ENCODE data around the gene ASMTL. TPM values are rescaled to one million over a fixed set of nuclear protein-coding genes. Genes with fewer than 3 reads are reported as not detected.

ASMTL gene
- total RNA-seq, 4 donors from 2014 or later: 29.7 to 56.1 (median 42.4) TPM

DNA sequence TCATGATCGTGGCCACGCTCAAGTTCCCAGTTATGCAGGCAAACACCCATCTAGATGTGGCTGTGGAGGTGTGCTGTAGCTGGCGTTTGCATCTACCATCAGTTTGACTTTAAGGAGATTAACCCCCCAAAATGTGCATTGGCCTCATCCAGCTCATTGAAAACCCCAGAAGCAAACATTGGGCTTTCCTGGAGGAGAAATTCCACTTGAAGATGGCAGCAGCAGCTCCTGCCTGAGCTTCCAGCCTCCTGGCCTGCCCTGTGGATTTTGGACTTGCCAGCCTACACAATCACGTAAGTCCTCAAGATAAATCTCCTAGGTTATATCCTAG, 30.6 kb downstream of the ASMTL start:
- Histone ChIP-seq H3K4me1 (no peaks in the 10 kb centered on the region), H3K27me3 (no peaks in the 10 kb centered on the region), H3K4me3 (replicated peaks in 1 of 3) (no peak overlapping the region), H3K36me3 (peaks cover 13 to 29% of the 10 kb centered on the region in 2 donors), H3K9me3 (no peaks in the 10 kb centered on the region), H3K27ac (no peak overlapping the region)
- no peak for DNase-seq
- TF ChIP-seq POLR2A (IDR thresholded peaks at IDR 0.05): no peak
- TF ChIP-seq, protein P1, sequence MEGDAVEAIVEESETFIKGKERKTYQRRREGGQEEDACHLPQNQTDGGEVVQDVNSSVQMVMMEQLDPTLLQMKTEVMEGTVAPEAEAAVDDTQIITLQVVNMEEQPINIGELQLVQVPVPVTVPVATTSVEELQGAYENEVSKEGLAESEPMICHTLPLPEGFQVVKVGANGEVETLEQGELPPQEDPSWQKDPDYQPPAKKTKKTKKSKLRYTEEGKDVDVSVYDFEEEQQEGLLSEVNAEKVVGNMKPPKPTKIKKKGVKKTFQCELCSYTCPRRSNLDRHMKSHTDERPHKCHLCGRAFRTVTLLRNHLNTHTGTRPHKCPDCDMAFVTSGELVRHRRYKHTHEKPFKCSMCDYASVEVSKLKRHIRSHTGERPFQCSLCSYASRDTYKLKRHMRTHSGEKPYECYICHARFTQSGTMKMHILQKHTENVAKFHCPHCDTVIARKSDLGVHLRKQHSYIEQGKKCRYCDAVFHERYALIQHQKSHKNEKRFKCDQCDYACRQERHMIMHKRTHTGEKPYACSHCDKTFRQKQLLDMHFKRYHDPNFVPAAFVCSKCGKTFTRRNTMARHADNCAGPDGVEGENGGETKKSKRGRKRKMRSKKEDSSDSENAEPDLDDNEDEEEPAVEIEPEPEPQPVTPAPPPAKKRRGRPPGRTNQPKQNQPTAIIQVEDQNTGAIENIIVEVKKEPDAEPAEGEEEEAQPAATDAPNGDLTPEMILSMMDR (IDR thresholded peaks at IDR 0.05): no peak
- WGBS, 2 donors: 98 to 100% methylated on average over 4 of the region's 4 CpGs
- intact Hi-C loops (cut with DNase I): no loop called here

DNA sequence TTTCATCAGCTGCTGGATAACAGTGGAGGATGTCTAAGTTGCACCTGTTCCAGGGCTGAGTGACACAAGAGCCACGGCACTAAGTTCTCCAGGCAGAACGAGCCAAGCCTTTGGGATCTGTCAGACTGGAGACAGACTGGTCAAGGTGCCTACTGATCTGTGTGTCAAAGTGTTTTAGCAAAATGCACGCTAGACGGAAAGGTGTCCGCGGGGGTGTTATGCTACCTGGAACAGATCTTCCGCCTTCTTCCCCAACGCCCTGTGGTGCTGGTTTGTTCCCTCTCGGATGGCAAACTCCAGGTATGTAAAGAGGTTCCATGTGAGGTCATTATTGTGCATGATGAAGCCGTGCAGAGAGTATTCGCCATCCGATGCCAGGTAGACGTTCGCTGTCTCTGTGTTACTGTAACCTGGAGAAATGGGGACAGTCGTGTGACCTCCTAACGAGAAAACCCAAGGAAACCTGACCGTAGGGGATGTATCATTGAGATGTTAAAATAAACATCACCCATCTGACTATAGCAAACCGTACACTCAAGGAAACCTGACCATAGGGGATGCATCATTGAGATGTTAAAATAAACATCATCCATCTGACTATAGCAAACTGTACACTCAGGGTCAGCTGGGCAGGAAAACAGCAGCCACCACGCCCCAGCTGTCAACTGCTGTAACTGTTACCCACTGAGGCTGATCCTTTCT, 31.1 kb downstream of the ASMTL start:
- intact Hi-C loops (cut with DNase I): no loop called here
- DNase-seq: no peak
- H3K27ac ChIP-seq: no peak overlapping the region
- 96 to 98% methylated on average over 19 of the region's 19 CpGs for WGBS, 2 donors
- no peaks in the 10 kb centered on the region for H3K27me3 ChIP-seq
- H3K36me3 ChIP-seq: peaks cover 13 to 29% of the 10 kb centered on the region in 2 donors
- H3K4me1 ChIP-seq: no peaks in the 10 kb centered on the region
- no peak for TF ChIP-seq POLR2A (IDR thresholded peaks at IDR 0.05)
- TF ChIP-seq, protein P1 (IDR thresholded peaks at IDR 0.05): no peak
- H3K4me3 ChIP-seq (replicated peaks in 1 of 3): no peak overlapping the region
- H3K9me3 ChIP-seq: no peaks in the 10 kb centered on the region

DNA sequence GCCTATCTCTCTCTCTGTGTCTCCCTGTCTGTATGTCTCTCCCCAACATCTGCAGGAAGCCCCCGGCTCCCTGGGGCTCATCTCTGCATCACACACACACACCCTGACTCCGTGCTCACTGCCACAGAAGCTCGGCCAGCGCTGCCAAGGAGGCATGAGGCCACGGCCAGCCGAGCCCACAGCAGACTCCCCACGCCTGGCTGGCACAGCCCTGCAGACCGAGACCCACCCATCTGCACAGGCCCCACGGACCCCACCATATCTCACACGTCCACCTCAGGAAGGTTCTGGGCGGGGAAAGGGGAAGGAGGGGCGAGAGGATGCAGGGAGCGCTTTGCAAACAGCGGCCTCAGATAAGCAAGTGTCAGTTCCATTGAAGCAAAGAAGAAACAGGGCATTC, 32.3 kb downstream of the ASMTL start:
- Histone ChIP-seq H3K4me1 (no peaks in the 10 kb centered on the region), H3K4me3 (replicated peaks in 1 of 3) (no peak overlapping the region), H3K9me3 (no peaks in the 10 kb centered on the region), H3K27me3 (no peaks in the 10 kb centered on the region), H3K36me3 (peaks cover 10 to 29% of the 10 kb centered on the region in 2 donors), H3K27ac (no peak overlapping the region)
- DNase-seq: no peak
- WGBS, 2 donors: 63 to 75% methylated on average over 12 to 14 of the region's 14 CpGs
- TF ChIP-seq, protein P1 (IDR thresholded peaks at IDR 0.05): no peak
- TF ChIP-seq POLR2A (IDR thresholded peaks at IDR 0.05): no peak
- intact Hi-C loops (cut with DNase I): no loop called here

DNA sequence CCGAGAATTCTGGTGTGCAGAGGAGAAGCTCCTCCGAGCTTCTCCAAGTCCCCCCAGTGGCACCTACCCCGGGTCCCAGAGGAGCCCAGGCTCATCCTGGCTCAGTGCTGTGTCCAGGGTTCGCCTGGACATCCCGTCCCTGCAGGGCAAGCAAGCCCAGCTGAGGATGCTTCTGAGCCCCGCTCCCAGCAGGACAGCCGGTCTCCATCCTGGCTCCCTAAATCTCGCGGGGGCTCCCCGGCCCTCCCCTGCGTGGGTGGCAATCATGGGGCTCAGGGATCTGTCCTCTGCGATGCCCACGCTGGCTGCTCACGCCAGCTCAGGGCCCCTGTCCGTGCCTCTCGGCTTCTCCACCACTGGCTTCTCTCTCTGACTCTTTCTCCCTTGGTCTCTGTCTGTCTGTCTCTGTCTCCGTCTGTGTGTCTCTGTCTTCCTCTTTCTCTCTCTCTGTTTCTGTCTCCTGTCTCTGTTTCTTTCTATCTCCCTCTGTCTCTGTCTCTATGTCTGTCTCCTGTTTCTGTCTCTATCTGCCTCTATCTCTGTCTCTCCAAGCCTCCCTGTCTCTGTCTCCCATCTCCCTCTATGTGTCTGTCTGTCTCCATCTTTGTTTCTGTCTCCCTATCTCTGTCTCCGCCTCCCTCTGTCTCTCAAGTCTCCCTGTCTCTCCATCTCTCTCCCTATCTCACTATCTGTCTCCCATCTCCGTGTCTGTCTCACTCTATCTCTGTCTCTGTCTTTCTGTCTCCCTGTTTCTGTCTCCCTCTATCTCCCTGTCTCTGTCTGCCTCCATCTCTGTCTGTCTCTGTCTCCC, 33.0 kb downstream of the ASMTL start:
- Histone ChIP-seq H3K36me3 (peaks cover 7 to 29% of the 10 kb centered on the region in 2 donors), H3K4me3 (replicated peaks in 1 of 3) (no peak overlapping the region), H3K4me1 (no peaks in the 10 kb centered on the region), H3K27ac (no peak overlapping the region), H3K9me3 (no peaks in the 10 kb centered on the region), H3K27me3 (no peaks in the 10 kb centered on the region)
- WGBS, 2 donors: 92 to 93% methylated on average over 11 to 19 of the region's 19 CpGs
- no peak for DNase-seq
- intact Hi-C loops (cut with DNase I): no loop called here
- no peak for TF ChIP-seq POLR2A (IDR thresholded peaks at IDR 0.05)
- TF ChIP-seq, protein P1 (IDR thresholded peaks at IDR 0.05): no peak
